HepG2 (cell line): Measurements from ENCODE around the gene C1QL4. TPM values are rescaled to one million over a fixed set of nuclear protein-coding genes. Genes with fewer than 3 reads are reported as not detected.

Source experiments
- ATAC-seq: fragments of 200-7000 bp; cut with Tn5 transposase; 3 replicates; pipeline ENCODE4 v1.9.1; 2020; ENCODE audit warnings: mild to moderate bottlenecking, moderate library complexity
- BruUV-seq: library from RNA; stranded (reverse); fragments of 400-500 nt; replicated peaks from 2 replicates; lab custom pipeline; 2021; lab: Mats Ljungman, UMichigan
- CTCF ChIA-PET: fragments of 300-600 bp; formaldehyde crosslinking; extraction: SDS; loops from one replicate; lab custom pipeline; 2021; ENCODE audit warnings: low total read pairs, inconsistent platforms, low intra/inter-chr PET ratio; lab: Yijun Ruan, JAX
- POLR2A ChIA-PET: fragments of 350-600 bp; sonication (Branson Sonifier 250); formaldehyde crosslinking; loops from one replicate; lab custom pipeline; 2020; ENCODE audit warnings: antibody characterized with exemption, inconsistent platforms; lab: Yijun Ruan, JAX
- DNase-seq: peaks from one replicate; pipeline ENCODE4 v3.0.0-alpha.2; 2015; ENCODE audit warnings: low spot score
- FAIRE-seq: peaks from 3 replicates; lab custom pipeline; 2011; peaks lifted over from hg19 to GRCh38; lab: Jason Lieb, UNC
- H2AFZ ChIP-seq: one replicate; pipeline ENCODE4 v1.6.1; 2011; ENCODE audit warnings: low read length, inconsistent platforms
- H3K27ac ChIP-seq: fragments of 300-600 bp; 3 replicates; pipeline ENCODE4 v1.8.0; 2011; ENCODE audit warnings: mixed run types, mild to moderate bottlenecking, mixed read lengths, low read length, inconsistent platforms; ENCODE audit not compliant: insufficient read depth; ENCODE audit errors: extremely low read length
- H3K27me3 ChIP-seq, 2 experiments: fragments of 200-600 bp in 1 of 2; 2 replicates in 1 of 2; 3 replicates in 1 of 2; pipeline versions ENCODE4 v1.6.0 to v1.8.0; 2011; ENCODE audit warnings: low read length in 2 of 2, mild to moderate bottlenecking in 2 of 2, moderate library complexity in 2 of 2, inconsistent platforms in 1 of 2; ENCODE audit not compliant: insufficient read depth in 2 of 2, control insufficient read depth in 1 of 2
- H3K36me3 ChIP-seq, 2 experiments: fragments of 200-600 bp in 1 of 2; replicated peaks in 1 of 2; 2 replicates in 1 of 2; 3 replicates in 1 of 2; pipeline versions ENCODE4 v1.5.1 to v1.8.0; 2011; ENCODE audit warnings: low read length in 2 of 2, inconsistent platforms in 1 of 2; ENCODE audit not compliant: insufficient read depth in 2 of 2, control insufficient read depth in 1 of 2
- H3K4me1 ChIP-seq: 2 replicates; pipeline ENCODE4 v1.5.1; 2012; ENCODE audit warnings: low read length, inconsistent platforms; ENCODE audit not compliant: insufficient read depth
- H3K4me2 ChIP-seq: 2 replicates; pipeline ENCODE4 v1.6.0; 2011; ENCODE audit warnings: low read depth, low read length, inconsistent platforms
- H3K4me3 ChIP-seq, 3 experiments: fragments of 200-600 bp in 1 of 3; sonication (generic), shearing (Covaris generic) in 1 of 3; replicated peaks in 1 of 3; 2 replicates each; pipeline ENCODE4 v1.5.1; 2011 to 2016; ENCODE audit warnings: low read length in 3 of 3, inconsistent platforms in 2 of 3, low read depth in 2 of 3, mild to moderate bottlenecking in 2 of 3, control low read depth in 1 of 3, mixed read lengths in 1 of 3; ENCODE audit not compliant: insufficient read depth in 1 of 3
- H3K79me2 ChIP-seq: one replicate; pipeline ENCODE4 v1.6.1; 2011; ENCODE audit warnings: low read length, inconsistent platforms; ENCODE audit not compliant: insufficient read depth
- H3K9ac ChIP-seq: 2 replicates; pipeline ENCODE4 v1.6.0; 2011; ENCODE audit warnings: mild to moderate bottlenecking, low read depth, low read length, inconsistent platforms; ENCODE audit not compliant: insufficient read depth
- H3K9me3 ChIP-seq: 2 replicates; pipeline ENCODE4 v1.5.1; 2012; ENCODE audit warnings: mild to moderate bottlenecking, low read length
- H4K20me1 ChIP-seq: 2 replicates; pipeline ENCODE4 v1.6.0; 2011; ENCODE audit warnings: inconsistent platforms, mild to moderate bottlenecking, low read length, moderate library complexity; ENCODE audit not compliant: insufficient read depth
- ELF3 ChIP-seq: IDR thresholded peaks from 2 replicates; pipeline ENCODE4 v1.6.1; 2016; ENCODE audit warnings: missing genetic modification reagents, missing compliant biosample characterization
- ELF4 ChIP-seq: sonication (generic); formaldehyde crosslinking; IDR thresholded peaks from 2 replicates; pipeline ENCODE4 v1.5.0; 2020; ENCODE audit warnings: missing genetic modification reagents, mild to moderate bottlenecking, moderate library complexity, borderline replicate concordance
- HOXA7 ChIP-seq: sonication (generic); formaldehyde crosslinking; IDR thresholded peaks from 2 replicates; pipeline ENCODE4 v1.8.1; 2022; ENCODE audit warnings: mild to moderate bottlenecking, missing genetic modification reagents, moderate library complexity
- IKZF4 ChIP-seq: sonication (generic); formaldehyde crosslinking; IDR thresholded peaks from 2 replicates; pipeline ENCODE4 v1.5.1; 2020; ENCODE audit warnings: borderline replicate concordance, mild to moderate bottlenecking, low read depth, missing genetic modification reagents; ENCODE audit errors: not compliant biosample characterization
- KDM3A ChIP-seq: IDR thresholded peaks from 2 replicates; pipeline ENCODE4 v1.6.1; 2018; ENCODE audit warnings: low read depth, missing compliant biosample characterization
- NFE2L2 ChIP-seq: fragments of 150-350 bp; IDR thresholded peaks from 2 replicates; pipeline ENCODE4 v1.6.1; 2014; ENCODE audit warnings: low read length
- TMF1 ChIP-seq: sonication (generic); formaldehyde crosslinking; IDR thresholded peaks from 2 replicates; pipeline ENCODE4 v1.8.1; 2022; ENCODE audit warnings: low read depth, missing genetic modification reagents
- WGBS: methylation state at CpG from one replicate; pipeline ENCODE4 v1.1.6; 2017; ENCODE audit warnings: low lambda C conversion rate; 5-methylcytosine and 5-hydroxymethylcytosine counted together
- in situ Hi-C: cut with HindIII; loops from 2 replicates; pipeline ENCODE4 v1.10.0; 2017; ENCODE audit warnings: low pct_unique_long_range_greater_than_20kb; ENCODE audit not compliant: extremely low pct_ligation_motif_present
- intact Hi-C: fragments of 100-400 bp; cut with micrococcal nuclease; formaldehyde crosslinking; loops from one replicate; pipeline ENCODE4 v1.10.0; 2022; ENCODE audit not compliant: unreplicated experiment
- polyA plus RNA-seq, 8 experiments: library from polyadenylated mRNA; depleted of rRNA in 3 of 8; stranded (reverse) in 7 of 8; unstranded in 1 of 8; fragments of >200 nt; fragmentation: Illumina TruSeq in 4 of 8; extraction: Trizol in 4 of 8; gene quantifications; 2 replicates each; pipeline versions ENCODE4 v1.2.1 to v1.2.3, GENCODE V29; 2011 to 2016; ENCODE audit warnings: low read depth in 4 of 8, missing spikeins in 1 of 8, mixed read lengths in 1 of 8; ENCODE audit not compliant: insufficient read depth in 1 of 8
- total RNA-seq, 5 experiments: library from RNA; depleted of rRNA; stranded (reverse); fragments of >200 nt; fragmentation: Illumina TruSeq; extraction: Trizol; gene quantifications; 2 replicates each; pipeline ENCODE4 v1.2.3, GENCODE V29; 2016; ENCODE audit warnings: low read depth in 1 of 5
- TF ChIP-seq, protein P1 (sequence below): IDR thresholded peaks from 2 replicates; pipeline ENCODE4 v1.6.1; 2012; ENCODE audit warnings: low read length, improper control_type of control experiment
- TF ChIP-seq, protein P2 (sequence below): sonication (generic); formaldehyde crosslinking; conservative IDR thresholded peaks from 2 replicates; pipeline ENCODE4 v1.8.1; 2023; ENCODE audit warnings: missing genetic modification reagents
- TF ChIP-seq, protein P3 (sequence below): IDR thresholded peaks from 2 replicates; pipeline ENCODE4 v1.6.1; 2016; ENCODE audit warnings: low read depth

The C1QL4 gene
- total and polyA plus RNA-seq, 2 of the 13 experiments (the other 11 are each of a cell fraction or from before 2014, with no cell fraction given) = 0.03 TPM; not detected in 1

DNA sequence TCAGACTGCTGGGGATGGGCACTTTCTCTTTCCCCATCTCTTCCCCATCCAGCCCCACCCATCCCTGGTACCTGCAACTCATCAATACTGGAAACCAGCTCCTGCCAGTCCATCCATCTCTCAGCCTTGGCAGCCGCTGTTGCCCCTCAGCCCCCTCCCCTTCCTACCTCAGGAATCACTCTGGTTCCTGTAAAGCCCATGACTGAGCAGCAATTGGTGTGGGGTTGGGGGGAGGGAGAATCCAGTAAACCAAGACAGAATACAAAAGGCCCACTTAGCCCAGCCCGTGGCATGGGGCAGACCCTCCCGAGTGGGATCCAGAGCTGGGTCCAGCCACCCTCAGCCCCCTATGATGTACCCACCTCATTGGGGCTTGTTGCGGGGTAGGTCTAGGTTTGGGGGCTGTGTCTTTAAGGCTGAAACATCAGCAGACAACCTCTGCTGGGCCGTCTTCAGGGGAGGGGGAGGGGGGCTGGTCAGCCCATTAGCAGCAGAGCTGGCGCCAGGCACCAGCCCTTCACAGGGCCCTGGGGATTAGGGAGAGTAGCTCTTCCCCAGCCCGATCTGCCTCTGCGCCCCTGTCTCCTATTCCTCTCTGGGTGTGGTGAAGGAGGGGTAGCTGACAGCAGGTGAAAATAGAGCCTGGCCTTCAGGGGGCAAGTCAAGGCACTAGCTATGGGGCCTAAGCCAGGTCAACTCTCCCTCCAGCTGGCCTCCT lies 42.7 kb downstream of the C1QL4 start:
- no peak overlapping the region for H3K9ac ChIP-seq

More for the DNA sequence above, 42.7 kb downstream of the C1QL4 start:
- no peak for ATAC-seq
- TF ChIP-seq KDM3A (CRISPR knock-in tag) (no peak), TMF1 (CRISPR knock-in tag) (no peak), NFE2L2 (no peak), IKZF4 (CRISPR knock-in tag) (no peak), ELF4 (no peak), ELF3 (CRISPR knock-in tag) (no peak), HOXA7 (CRISPR knock-in tag) (no peak)
- TF ChIP-seq, protein P1, sequence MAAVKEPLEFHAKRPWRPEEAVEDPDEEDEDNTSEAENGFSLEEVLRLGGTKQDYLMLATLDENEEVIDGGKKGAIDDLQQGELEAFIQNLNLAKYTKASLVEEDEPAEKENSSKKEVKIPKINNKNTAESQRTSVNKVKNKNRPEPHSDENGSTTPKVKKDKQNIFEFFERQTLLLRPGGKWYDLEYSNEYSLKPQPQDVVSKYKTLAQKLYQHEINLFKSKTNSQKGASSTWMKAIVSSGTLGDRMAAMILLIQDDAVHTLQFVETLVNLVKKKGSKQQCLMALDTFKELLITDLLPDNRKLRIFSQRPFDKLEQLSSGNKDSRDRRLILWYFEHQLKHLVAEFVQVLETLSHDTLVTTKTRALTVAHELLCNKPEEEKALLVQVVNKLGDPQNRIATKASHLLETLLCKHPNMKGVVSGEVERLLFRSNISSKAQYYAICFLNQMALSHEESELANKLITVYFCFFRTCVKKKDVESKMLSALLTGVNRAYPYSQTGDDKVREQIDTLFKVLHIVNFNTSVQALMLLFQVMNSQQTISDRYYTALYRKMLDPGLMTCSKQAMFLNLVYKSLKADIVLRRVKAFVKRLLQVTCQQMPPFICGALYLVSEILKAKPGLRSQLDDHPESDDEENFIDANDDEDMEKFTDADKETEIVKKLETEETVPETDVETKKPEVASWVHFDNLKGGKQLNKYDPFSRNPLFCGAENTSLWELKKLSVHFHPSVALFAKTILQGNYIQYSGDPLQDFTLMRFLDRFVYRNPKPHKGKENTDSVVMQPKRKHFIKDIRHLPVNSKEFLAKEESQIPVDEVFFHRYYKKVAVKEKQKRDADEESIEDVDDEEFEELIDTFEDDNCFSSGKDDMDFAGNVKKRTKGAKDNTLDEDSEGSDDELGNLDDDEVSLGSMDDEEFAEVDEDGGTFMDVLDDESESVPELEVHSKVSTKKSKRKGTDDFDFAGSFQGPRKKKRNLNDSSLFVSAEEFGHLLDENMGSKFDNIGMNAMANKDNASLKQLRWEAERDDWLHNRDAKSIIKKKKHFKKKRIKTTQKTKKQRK = no peak
- TF ChIP-seq, protein P2, sequence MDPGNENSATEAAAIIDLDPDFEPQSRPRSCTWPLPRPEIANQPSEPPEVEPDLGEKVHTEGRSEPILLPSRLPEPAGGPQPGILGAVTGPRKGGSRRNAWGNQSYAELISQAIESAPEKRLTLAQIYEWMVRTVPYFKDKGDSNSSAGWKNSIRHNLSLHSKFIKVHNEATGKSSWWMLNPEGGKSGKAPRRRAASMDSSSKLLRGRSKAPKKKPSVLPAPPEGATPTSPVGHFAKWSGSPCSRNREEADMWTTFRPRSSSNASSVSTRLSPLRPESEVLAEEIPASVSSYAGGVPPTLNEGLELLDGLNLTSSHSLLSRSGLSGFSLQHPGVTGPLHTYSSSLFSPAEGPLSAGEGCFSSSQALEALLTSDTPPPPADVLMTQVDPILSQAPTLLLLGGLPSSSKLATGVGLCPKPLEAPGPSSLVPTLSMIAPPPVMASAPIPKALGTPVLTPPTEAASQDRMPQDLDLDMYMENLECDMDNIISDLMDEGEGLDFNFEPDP (CRISPR knock-in tag) = no peak
- TF ChIP-seq, protein P3, sequence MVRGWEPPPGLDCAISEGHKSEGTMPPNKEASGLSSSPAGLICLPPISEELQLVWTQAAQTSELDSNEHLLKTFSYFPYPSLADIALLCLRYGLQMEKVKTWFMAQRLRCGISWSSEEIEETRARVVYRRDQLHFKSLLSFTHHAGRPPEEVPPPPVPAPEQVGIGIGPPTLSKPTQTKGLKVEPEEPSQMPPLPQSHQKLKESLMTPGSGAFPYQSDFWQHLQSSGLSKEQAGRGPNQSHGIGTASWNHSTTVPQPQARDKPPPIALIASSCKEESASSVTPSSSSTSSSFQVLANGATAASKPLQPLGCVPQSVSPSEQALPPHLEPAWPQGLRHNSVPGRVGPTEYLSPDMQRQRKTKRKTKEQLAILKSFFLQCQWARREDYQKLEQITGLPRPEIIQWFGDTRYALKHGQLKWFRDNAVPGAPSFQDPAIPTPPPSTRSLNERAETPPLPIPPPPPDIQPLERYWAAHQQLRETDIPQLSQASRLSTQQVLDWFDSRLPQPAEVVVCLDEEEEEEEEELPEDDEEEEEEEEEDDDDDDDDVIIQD = no peak
- TF ChIP-seq, all 625 proteins: peak for 0
- BruUV-seq = no TSS peak
- intact Hi-C loops (no loop called here), in situ Hi-C loops (no loop called here)
- no peak overlapping the region for H3K27ac ChIP-seq
- no peak overlapping the region for H3K4me3 ChIP-seq
- CTCF ChIA-PET = no interaction called here
- no peaks in the 10 kb centered on the region for H3K36me3 ChIP-seq
- peaks cover 16 to 71% of the 10 kb centered on the region in 2 experiments for H3K27me3 ChIP-seq
- FAIRE-seq (no peak), DNase-seq (no peak)
- H3K4me2 ChIP-seq = no peak overlapping the region
- no peaks in the 10 kb centered on the region for H3K79me2 ChIP-seq
- 12% methylated on average over 3 of the region's 8 CpGs for WGBS
- no peaks in the 10 kb centered on the region for H3K9me3 ChIP-seq
- H4K20me1 ChIP-seq = no peaks in the 10 kb centered on the region
- POLR2A ChIA-PET = interaction anchor here (0.9 to 1.1 kb wide), 2 partner anchors 14 to 28 kb away, joined by 3 to 4 read pairs; no protein-coding TSS in a partner anchor
- no peak overlapping the region for H2AFZ ChIP-seq
- peaks cover 16% of the 10 kb centered on the region for H3K4me1 ChIP-seq
